Mesenchymal stem cell (in vitro differentiated cells and primary cell): ENCODE measurements around the gene SERINC3.

Experiments used
- DNase-seq: peaks from one replicate; pipeline ENCODE4 v3.0.0-alpha.2; 2013
- H2AFZ ChIP-seq: one replicate; pipeline ENCODE4 v1.6.1; 2013; ENCODE audit warnings: low read depth, mild to moderate bottlenecking, control low read depth, inconsistent platforms, low read length, moderate library complexity
- H2AK5ac ChIP-seq: 2 replicates; pipeline ENCODE4 v1.6.1; 2013; ENCODE audit warnings: low read length, moderate library complexity, mild to moderate bottlenecking, inconsistent platforms; ENCODE audit not compliant: severe bottlenecking
- H2BK120ac ChIP-seq: one replicate; pipeline ENCODE4 v1.6.1; 2013; ENCODE audit warnings: low read depth, mild to moderate bottlenecking, inconsistent platforms, low read length, moderate library complexity
- H2BK12ac ChIP-seq, 2 experiments: one replicate each; pipeline ENCODE4 v1.6.1; 2013; ENCODE audit warnings: inconsistent platforms in 2 of 2, low read length in 2 of 2, mild to moderate bottlenecking in 2 of 2, moderate library complexity in 2 of 2, control low read depth in 1 of 2
- H2BK15ac ChIP-seq: one replicate; pipeline ENCODE4 v1.6.1; 2013; ENCODE audit warnings: mild to moderate bottlenecking, low read depth, inconsistent platforms; ENCODE audit not compliant: poor library complexity, severe bottlenecking
- H2BK5ac ChIP-seq: 2 replicates; pipeline ENCODE4 v1.6.1; 2013; ENCODE audit warnings: low read depth, mild to moderate bottlenecking, low read length, control low read depth, inconsistent platforms; ENCODE audit not compliant: poor library complexity, severe bottlenecking
- H3K14ac ChIP-seq, 2 experiments: one replicate each; pipeline ENCODE4 v1.6.1; 2013; ENCODE audit warnings: inconsistent platforms in 2 of 2, low read length in 2 of 2, control low read depth in 1 of 2, mild to moderate bottlenecking in 1 of 2, moderate library complexity in 1 of 2
- H3K18ac ChIP-seq, 2 experiments: one replicate each; pipeline ENCODE4 v1.6.1; 2013; ENCODE audit warnings: inconsistent platforms in 2 of 2, low read length in 2 of 2, control low read depth in 1 of 2, low read depth in 1 of 2, mild to moderate bottlenecking in 1 of 2
- H3K23ac ChIP-seq, 2 experiments: one replicate each; pipeline ENCODE4 v1.6.1; 2013; ENCODE audit warnings: inconsistent platforms in 2 of 2, low read length in 2 of 2, mild to moderate bottlenecking in 2 of 2, moderate library complexity in 2 of 2, control low read depth in 1 of 2
- H3K27ac ChIP-seq: 2 replicates; pipeline ENCODE4 v1.5.1; 2013; ENCODE audit warnings: mild to moderate bottlenecking, moderate library complexity, low read length, control low read depth, inconsistent platforms; ENCODE audit not compliant: poor library complexity, severe bottlenecking
- H3K27me3 ChIP-seq, 2 experiments: 2 replicates each; pipeline versions ENCODE4 v1.6.1 to v1.7.0; 2013; ENCODE audit warnings: low read length in 2 of 2, mild to moderate bottlenecking in 2 of 2, moderate library complexity in 2 of 2, control low read depth in 1 of 2, inconsistent platforms in 1 of 2; ENCODE audit not compliant: control insufficient read depth in 1 of 2, insufficient read depth in 1 of 2
- H3K36me3 ChIP-seq, 2 experiments: 2 replicates each; pipeline versions ENCODE4 v1.6.1 to v1.7.0; 2013; ENCODE audit warnings: low read length in 2 of 2, control low read depth in 1 of 2, inconsistent platforms in 1 of 2, low read depth in 1 of 2, mild to moderate bottlenecking in 1 of 2; ENCODE audit not compliant: insufficient read depth in 2 of 2, control insufficient read depth in 1 of 2
- H3K4ac ChIP-seq, 2 experiments: one replicate each; pipeline ENCODE4 v1.6.1; 2013; ENCODE audit warnings: inconsistent platforms in 2 of 2, low read length in 2 of 2, mild to moderate bottlenecking in 2 of 2, moderate library complexity in 2 of 2, control low read depth in 1 of 2, low read depth in 1 of 2
- H3K4me1 ChIP-seq: 2 replicates; pipeline ENCODE4 v1.6.1; 2013; ENCODE audit warnings: low read depth, low read length, control low read depth; ENCODE audit not compliant: control insufficient read depth, insufficient read depth
- H3K4me2 ChIP-seq: 2 replicates; pipeline ENCODE4 v1.6.1; 2013; ENCODE audit warnings: low read length, mild to moderate bottlenecking, inconsistent platforms; ENCODE audit not compliant: poor library complexity, severe bottlenecking
- H3K4me3 ChIP-seq, 2 experiments: 2 replicates each; pipeline versions ENCODE4 v1.5.1 to v1.7.0; 2013; ENCODE audit warnings: low read length in 2 of 2, mild to moderate bottlenecking in 2 of 2, control low read depth in 1 of 2, low read depth in 1 of 2; ENCODE audit not compliant: insufficient read depth in 1 of 2
- H3K79me1 ChIP-seq: replicated peaks from 2 replicates; pipeline ENCODE4 v1.6.1; 2013; ENCODE audit warnings: mild to moderate bottlenecking, control low read depth, low read length, inconsistent platforms; ENCODE audit not compliant: poor library complexity, severe bottlenecking
- H3K9ac ChIP-seq: 2 replicates; pipeline ENCODE4 v1.7.0; 2013; ENCODE audit warnings: mild to moderate bottlenecking, low read length, moderate library complexity
- H3K9me3 ChIP-seq: 2 replicates; pipeline ENCODE4 v1.7.0; 2013; ENCODE audit warnings: mild to moderate bottlenecking, low read length; ENCODE audit not compliant: control insufficient read depth
- H4K8ac ChIP-seq: one replicate; pipeline ENCODE4 v1.6.1; 2013; ENCODE audit warnings: inconsistent platforms, mild to moderate bottlenecking, low read length, moderate library complexity
- H4K91ac ChIP-seq: one replicate; pipeline ENCODE4 v1.6.1; 2013; ENCODE audit warnings: mild to moderate bottlenecking, low read length, inconsistent platforms
- WGBS: methylation state at CpG from one replicate; pipeline ENCODE4 v1.1.7; 2013; ENCODE audit warnings: mixed read lengths; 5-methylcytosine and 5-hydroxymethylcytosine counted together

The SERINC3 gene

DNA sequence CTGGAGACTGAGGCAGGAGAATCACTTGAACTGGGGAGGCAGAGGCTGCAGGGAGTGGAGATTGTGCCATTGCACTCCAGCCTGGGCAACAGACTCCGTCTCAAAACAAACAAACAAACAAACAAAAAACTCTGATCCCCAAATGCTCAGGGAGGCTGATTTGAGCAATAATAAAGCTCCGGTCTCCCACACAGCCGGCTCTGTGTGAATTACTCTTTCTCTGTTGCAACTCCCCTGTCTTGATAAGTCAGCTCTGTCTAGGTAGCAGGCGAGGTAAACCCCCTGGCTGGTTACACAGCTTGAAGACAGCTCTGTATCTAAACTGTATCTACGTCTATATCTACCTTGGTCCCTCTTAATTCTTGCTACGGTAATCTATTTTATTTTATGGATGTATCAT, 6.4 kb upstream of the SERINC3 start:
- Histone ChIP-seq H3K23ac (no peak overlapping the region), H3K36me3 (no peaks in the 10 kb centered on the region), H2BK5ac (no peak overlapping the region), H2AK5ac (no peak overlapping the region), H3K4me2 (no peak overlapping the region), H2BK12ac (no peak overlapping the region), H3K9me3 (no peaks in the 10 kb centered on the region), H3K27ac (no peak overlapping the region), H3K4me3 (no peak overlapping the region), H3K79me1 (peaks cover 2% of the 10 kb centered on the region), H3K14ac (no peak overlapping the region), H4K8ac (no peak overlapping the region), H4K91ac (no peak overlapping the region), H3K4ac (no peak overlapping the region), H2BK120ac (no peak overlapping the region), H3K18ac (no peak overlapping the region), H2AFZ (no peak overlapping the region), H3K27me3 (no peaks in the 10 kb centered on the region), H3K9ac (no peak overlapping the region), H2BK15ac (no peak overlapping the region), H3K4me1 (peaks cover 3% of the 10 kb centered on the region)
- no peak for DNase-seq
- WGBS, result 80% methylated on average over 3 of the region's 6 CpGs

DNA sequence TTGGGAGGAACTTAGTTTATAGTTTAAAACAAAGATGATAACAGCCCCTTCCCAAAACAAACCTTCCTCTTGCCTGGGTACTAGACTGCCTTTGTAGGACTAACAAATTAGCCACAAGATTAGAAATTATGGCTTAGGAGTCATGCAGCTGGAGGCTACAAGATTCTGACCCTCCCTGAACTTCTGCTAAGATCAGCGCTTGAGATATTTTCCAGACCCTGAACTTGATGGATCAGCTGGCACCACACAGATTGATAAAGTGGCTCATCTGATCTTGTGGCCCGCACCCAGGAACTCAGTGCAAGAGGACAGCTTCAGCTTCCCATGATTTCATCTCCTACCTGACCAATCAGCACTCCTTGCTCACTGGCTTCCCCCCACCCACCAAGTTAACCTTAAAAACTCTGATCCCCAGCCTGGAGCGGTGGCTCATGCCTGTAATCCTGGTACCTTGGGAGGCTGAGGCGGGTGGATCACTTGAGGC, 5.9 kb upstream of the SERINC3 start:
- H3K4me1 ChIP-seq, result peaks cover 3% of the 10 kb centered on the region
- no peak overlapping the region for H3K9ac ChIP-seq

GRCh38 chr20:44526129-44526528, 4.3 kb upstream of the SERINC3 start:
- no peak overlapping the region for H2BK5ac ChIP-seq
- H3K4me1 ChIP-seq, result peaks cover 1% of the 10 kb centered on the region
- no peak for DNase-seq
- no peak overlapping the region for H2BK120ac ChIP-seq
- H3K27me3 ChIP-seq, result no peaks in the 10 kb centered on the region
- H3K23ac ChIP-seq, result no peak overlapping the region
- H3K4me3 ChIP-seq, result no peak overlapping the region
- H3K14ac ChIP-seq, result no peak overlapping the region
- peak overlapping the region; percentile 38 for H3K27ac ChIP-seq
- H4K8ac ChIP-seq, result no peak overlapping the region
- H4K91ac ChIP-seq, result no peak overlapping the region
- peak overlapping the region in 1 of 2 experiments; percentile 14 for H3K18ac ChIP-seq
- H3K4ac ChIP-seq, result peak overlapping the region in 1 of 2 experiments; percentile 53
- peaks cover 5% of the 10 kb centered on the region for H3K79me1 ChIP-seq
- H3K4me2 ChIP-seq, result no peak overlapping the region
- H2BK12ac ChIP-seq, result peak overlapping the region in 1 of 2 experiments; percentile 66
- no peaks in the 10 kb centered on the region for H3K9me3 ChIP-seq
- no peak overlapping the region for H3K9ac ChIP-seq
- 55% methylated on average over 4 of the region's 6 CpGs for WGBS
- H3K36me3 ChIP-seq, result no peaks in the 10 kb centered on the region
- no peak overlapping the region for H2AFZ ChIP-seq
- H2BK15ac ChIP-seq, result no peak overlapping the region
- no peak overlapping the region for H2AK5ac ChIP-seq

More for the DNA sequence above, 5.9 kb upstream of the SERINC3 start:
- H3K36me3 ChIP-seq, result no peaks in the 10 kb centered on the region
- no peak overlapping the region for H3K4me2 ChIP-seq
- no peak overlapping the region for H2AK5ac ChIP-seq
- no peak overlapping the region for H2BK12ac ChIP-seq
- H3K27me3 ChIP-seq, result no peaks in the 10 kb centered on the region
- no peak overlapping the region for H2BK120ac ChIP-seq
- no peak for DNase-seq
- H3K14ac ChIP-seq, result no peak overlapping the region
- H2BK15ac ChIP-seq, result no peak overlapping the region
- no peak overlapping the region for H4K8ac ChIP-seq
- H4K91ac ChIP-seq, result no peak overlapping the region
- H3K79me1 ChIP-seq, result peaks cover 2% of the 10 kb centered on the region
- H3K9me3 ChIP-seq, result no peaks in the 10 kb centered on the region
- no peak overlapping the region for H2BK5ac ChIP-seq
- WGBS, result 96% methylated on average over 4 of the region's 4 CpGs
- H2AFZ ChIP-seq, result no peak overlapping the region
- no peak overlapping the region for H3K23ac ChIP-seq
- H3K4me3 ChIP-seq, result no peak overlapping the region
- no peak overlapping the region for H3K4ac ChIP-seq
- H3K18ac ChIP-seq, result no peak overlapping the region
- no peak overlapping the region for H3K27ac ChIP-seq

DNA sequence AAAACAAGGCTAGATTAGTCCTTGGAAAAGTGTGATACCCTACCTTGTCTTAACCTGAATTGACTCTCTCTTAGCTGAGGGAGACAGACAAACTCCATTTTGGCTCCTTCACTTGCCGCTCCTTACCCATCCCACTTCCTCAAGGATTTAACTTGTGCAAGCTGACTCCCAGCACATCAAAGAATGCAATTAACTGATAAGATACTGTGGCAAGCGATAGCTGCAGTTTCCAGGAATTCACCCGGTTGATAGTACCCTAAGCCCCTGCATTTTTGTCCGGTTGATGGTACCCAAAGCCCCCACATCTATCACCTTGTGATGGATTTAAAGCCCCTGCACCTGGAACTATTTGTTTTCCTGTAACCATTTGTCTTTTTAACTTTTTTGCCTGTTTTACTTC, 1.9 kb upstream of the SERINC3 start:
- peaks cover 6% of the 10 kb centered on the region for H3K4me1 ChIP-seq
- H3K4me3 ChIP-seq, result no peak overlapping the region
- H4K8ac ChIP-seq, result no peak overlapping the region
- H4K91ac ChIP-seq, result no peak overlapping the region
- no peak overlapping the region for H2BK12ac ChIP-seq
- no peak overlapping the region for H2AK5ac ChIP-seq
- DNase-seq, result no peak
- H3K4ac ChIP-seq, result no peak overlapping the region
- no peak overlapping the region for H3K23ac ChIP-seq
- H3K27ac ChIP-seq, result no peak overlapping the region
- no peak overlapping the region for H2AFZ ChIP-seq
- H3K9ac ChIP-seq, result no peak overlapping the region
- H3K36me3 ChIP-seq, result peaks cover 0 to 9% of the 10 kb centered on the region in 2 experiments
- H3K18ac ChIP-seq, result no peak overlapping the region
- H2BK5ac ChIP-seq, result no peak overlapping the region
- H3K4me2 ChIP-seq, result no peak overlapping the region
- WGBS, result 16% methylated on average over 4 of the region's 4 CpGs
- peaks cover 6% of the 10 kb centered on the region for H3K79me1 ChIP-seq
- no peaks in the 10 kb centered on the region for H3K27me3 ChIP-seq
- H3K9me3 ChIP-seq, result no peaks in the 10 kb centered on the region
- no peak overlapping the region for H2BK15ac ChIP-seq
- H3K14ac ChIP-seq, result no peak overlapping the region
- no peak overlapping the region for H2BK120ac ChIP-seq
